NT2/D1 (cell line): Measurements from ENCODE around the gene UTRN.

Source experiments
- DNase-seq: peaks from one replicate; pipeline ENCODE4 v3.0.0-alpha.2; 2011; ENCODE audit warnings: low read depth, low spot score
- H3K27me3 ChIP-seq: 2 replicates; pipeline ENCODE4 v1.6.0; 2011; ENCODE audit warnings: mild to moderate bottlenecking; ENCODE audit not compliant: insufficient read length, insufficient read depth
- H3K36me3 ChIP-seq: 2 replicates; pipeline ENCODE4 v1.6.1; 2011; ENCODE audit warnings: mild to moderate bottlenecking, low read length, mixed read lengths; ENCODE audit not compliant: insufficient read depth, insufficient read length
- H3K4me1 ChIP-seq: 2 replicates; pipeline ENCODE4 v1.5.1; 2011; ENCODE audit not compliant: insufficient read depth, insufficient read length
- H3K4me3 ChIP-seq: 2 replicates; pipeline ENCODE4 v1.5.1; 2011; ENCODE audit warnings: low read depth; ENCODE audit not compliant: insufficient read length
- H3K9ac ChIP-seq: 2 replicates; pipeline ENCODE4 v1.6.0; 2011; ENCODE audit warnings: low read depth; ENCODE audit not compliant: insufficient read length
- H3K9me3 ChIP-seq: 2 replicates; pipeline ENCODE4 v1.5.1; 2011; ENCODE audit warnings: mild to moderate bottlenecking, low read length; ENCODE audit not compliant: insufficient read depth
- SUZ12 ChIP-seq: IDR thresholded peaks from 2 replicates; pipeline ENCODE4 v1.6.1; 2011; ENCODE audit not compliant: insufficient read length, insufficient read depth; ENCODE audit errors: extremely low read depth
- YY1 ChIP-seq: IDR thresholded peaks from 2 replicates; pipeline ENCODE4 v1.6.1; 2011; ENCODE audit not compliant: insufficient read length, insufficient read depth
- ZNF274 ChIP-seq: IDR thresholded peaks from 2 replicates; pipeline ENCODE4 v1.6.1; 2011; ENCODE audit warnings: mild to moderate bottlenecking, low read depth, low read length

Gene UTRN

GRCh38 chr6:144295211-144295610, 10.1 kb downstream of the UTRN start:
- H3K4me3 ChIP-seq, result no peak overlapping the region
- peaks cover 44% of the 10 kb centered on the region for H3K36me3 ChIP-seq
- H3K9me3 ChIP-seq, result no peaks in the 10 kb centered on the region
- H3K9ac ChIP-seq, result no peak overlapping the region
- DNase-seq, result no peak
- TF ChIP-seq ZNF274 (no peak), YY1 (no peak), SUZ12 (no peak)
- no peaks in the 10 kb centered on the region for H3K27me3 ChIP-seq
- no peaks in the 10 kb centered on the region for H3K4me1 ChIP-seq

- Histone ChIP-seq H3K9me3 (no peaks in the 10 kb centered on the region), H3K4me3 (no peak overlapping the region), H3K9ac (no peak overlapping the region), H3K27me3 (no peaks in the 10 kb centered on the region), H3K36me3 (peaks cover 44% of the 10 kb centered on the region), H3K4me1 (no peaks in the 10 kb centered on the region)
- DNase-seq, result no peak
- TF ChIP-seq YY1 (no peak), ZNF274 (no peak), SUZ12 (no peak)
These were observed 11.0 kb downstream of the UTRN start for GRCh38 chr6:144295981-144296767.

GRCh38 chr6:144296973-144297372, 11.8 kb downstream of the UTRN start:
- Histone ChIP-seq H3K36me3 (peaks cover 42% of the 10 kb centered on the region), H3K4me1 (no peaks in the 10 kb centered on the region)

GRCh38 chr6:144297511-144298100, 12.5 kb downstream of the UTRN start:
- H3K9ac ChIP-seq, result no peak overlapping the region
- H3K9me3 ChIP-seq, result no peaks in the 10 kb centered on the region
- no peak for TF ChIP-seq ZNF274
- no peak for TF ChIP-seq YY1
- no peak overlapping the region for H3K4me3 ChIP-seq
- no peaks in the 10 kb centered on the region for H3K4me1 ChIP-seq
- no peak for DNase-seq
- H3K27me3 ChIP-seq, result no peaks in the 10 kb centered on the region
- H3K36me3 ChIP-seq, result peaks cover 36% of the 10 kb centered on the region

More at GRCh38 chr6:144296973-144297372, 11.8 kb downstream of the UTRN start:
- Histone ChIP-seq H3K27me3 (no peaks in the 10 kb centered on the region), H3K9me3 (no peaks in the 10 kb centered on the region), H3K4me3 (no peak overlapping the region), H3K9ac (no peak overlapping the region)
- no peak for TF ChIP-seq YY1
- no peak for TF ChIP-seq SUZ12
- TF ChIP-seq ZNF274, result no peak
- no peak for DNase-seq

GRCh38 chr6:144298194-144298593, 13.1 kb downstream of the UTRN start:
- TF ChIP-seq SUZ12 (no peak), YY1 (no peak), ZNF274 (no peak)
- peaks cover 32% of the 10 kb centered on the region for H3K36me3 ChIP-seq
- H3K9me3 ChIP-seq, result no peaks in the 10 kb centered on the region
- no peak overlapping the region for H3K4me3 ChIP-seq
- no peak overlapping the region for H3K9ac ChIP-seq
- DNase-seq, result no peak
- H3K4me1 ChIP-seq, result no peaks in the 10 kb centered on the region
- H3K27me3 ChIP-seq, result no peaks in the 10 kb centered on the region

- Histone ChIP-seq H3K36me3 (peaks cover 29% of the 10 kb centered on the region), H3K4me3 (no peak overlapping the region), H3K4me1 (no peaks in the 10 kb centered on the region), H3K9me3 (no peaks in the 10 kb centered on the region), H3K9ac (no peak overlapping the region), H3K27me3 (no peaks in the 10 kb centered on the region)
- DNase-seq, result no peak
- TF ChIP-seq ZNF274, result no peak
- no peak for TF ChIP-seq YY1
- TF ChIP-seq SUZ12, result no peak
These were observed 13.8 kb downstream of the UTRN start for GRCh38 chr6:144298916-144299315.

GRCh38 chr6:144302701-144303372, 17.7 kb downstream of the UTRN start:
- no peak for DNase-seq
- TF ChIP-seq YY1 (no peak), ZNF274 (no peak), SUZ12 (no peak)
- H3K4me3 ChIP-seq, result no peak overlapping the region
- H3K9me3 ChIP-seq, result no peaks in the 10 kb centered on the region
- H3K36me3 ChIP-seq, result peaks cover 12% of the 10 kb centered on the region
- no peak overlapping the region for H3K9ac ChIP-seq
- no peaks in the 10 kb centered on the region for H3K27me3 ChIP-seq
- H3K4me1 ChIP-seq, result no peaks in the 10 kb centered on the region
